ENCODE measurements around the gene GGNBP2.

GGNBP2 gene

GRCh38 chr17:36550491-36551417 lies 6.0 kb downstream of the GGNBP2 start:
- no peak for DNase-seq

GRCh38 chr17:36553459-36553858 lies 8.7 kb downstream of the GGNBP2 start:
- no peak for DNase-seq

- DNase-seq = no peak
Observed at GRCh38 chr17:36566081-36566480, 21.4 kb downstream of the GGNBP2 start.

DNA sequence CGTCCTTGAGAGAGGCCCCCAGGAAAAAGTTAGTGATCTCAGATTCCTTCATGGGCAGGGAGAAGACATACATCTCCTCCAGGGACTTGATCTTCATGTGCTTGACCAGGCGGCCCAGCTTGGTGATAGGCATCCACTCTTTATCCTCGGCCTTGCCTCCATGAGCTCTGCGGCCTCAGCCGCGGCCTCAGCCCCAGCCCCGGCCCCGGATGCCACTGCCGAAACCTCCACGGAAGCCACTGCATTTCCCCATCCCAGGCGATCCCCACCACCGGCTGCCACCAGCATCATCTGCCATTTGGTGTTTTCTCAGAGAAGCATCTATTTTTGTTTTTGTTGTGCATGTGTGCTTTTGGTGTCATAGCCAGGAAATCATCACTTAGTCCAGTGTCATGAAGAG lies 30.3 kb downstream of the GGNBP2 start:
- no peak for DNase-seq

DNA sequence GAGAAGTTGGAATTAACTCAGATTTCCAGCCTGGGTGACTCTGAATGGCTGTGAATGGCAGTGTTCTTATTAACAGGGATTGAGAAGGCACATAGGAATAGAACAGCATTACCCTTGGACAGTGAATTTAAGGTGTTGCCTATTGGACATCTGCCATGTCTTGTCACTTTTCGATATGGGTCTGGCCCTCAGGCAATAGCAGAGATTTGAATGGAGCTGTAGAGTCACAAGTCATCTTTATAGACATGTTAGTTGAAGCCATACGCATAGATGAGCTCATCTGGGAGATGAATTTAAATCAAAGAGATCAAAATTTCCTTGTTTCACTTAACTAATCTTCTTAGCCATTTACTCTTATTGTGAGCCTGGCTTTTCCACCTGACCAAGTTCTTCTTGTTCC lies 32.1 kb downstream of the GGNBP2 start:
- DNase-seq = no peak

GRCh38 chr17:36578671-36579070 lies 34.0 kb downstream of the GGNBP2 start:
- no peak for DNase-seq

- no peak for DNase-seq
Observed at GRCh38 chr17:36583787-36584186, 39.1 kb downstream of the GGNBP2 start.

DNA sequence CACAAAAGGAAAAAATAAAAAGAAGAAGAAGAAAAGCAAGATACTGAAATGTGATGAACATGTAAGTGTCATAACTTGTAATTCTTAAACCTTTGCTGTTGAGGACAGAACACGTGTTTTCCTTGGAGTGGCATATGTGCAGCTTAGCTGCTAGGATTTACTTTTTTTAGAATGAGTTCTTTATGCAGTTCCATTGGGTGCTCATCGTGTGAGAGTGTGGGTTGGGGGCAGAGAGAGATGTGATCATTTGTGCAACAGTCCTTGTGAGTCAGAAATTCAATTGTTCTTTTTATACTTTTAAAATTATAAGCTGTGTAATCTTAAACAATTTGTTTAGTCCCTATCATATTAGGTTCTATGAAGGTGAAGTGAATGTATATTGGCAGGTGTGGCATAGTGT lies 41.4 kb downstream of the GGNBP2 start:
- peak in 6 of 56 donors; percentile 3 to 53 (median 14) for DNase-seq

GRCh38 chr17:36590082-36590481 lies 45.4 kb downstream of the GGNBP2 start:
- DNase-seq = no peak

DNA sequence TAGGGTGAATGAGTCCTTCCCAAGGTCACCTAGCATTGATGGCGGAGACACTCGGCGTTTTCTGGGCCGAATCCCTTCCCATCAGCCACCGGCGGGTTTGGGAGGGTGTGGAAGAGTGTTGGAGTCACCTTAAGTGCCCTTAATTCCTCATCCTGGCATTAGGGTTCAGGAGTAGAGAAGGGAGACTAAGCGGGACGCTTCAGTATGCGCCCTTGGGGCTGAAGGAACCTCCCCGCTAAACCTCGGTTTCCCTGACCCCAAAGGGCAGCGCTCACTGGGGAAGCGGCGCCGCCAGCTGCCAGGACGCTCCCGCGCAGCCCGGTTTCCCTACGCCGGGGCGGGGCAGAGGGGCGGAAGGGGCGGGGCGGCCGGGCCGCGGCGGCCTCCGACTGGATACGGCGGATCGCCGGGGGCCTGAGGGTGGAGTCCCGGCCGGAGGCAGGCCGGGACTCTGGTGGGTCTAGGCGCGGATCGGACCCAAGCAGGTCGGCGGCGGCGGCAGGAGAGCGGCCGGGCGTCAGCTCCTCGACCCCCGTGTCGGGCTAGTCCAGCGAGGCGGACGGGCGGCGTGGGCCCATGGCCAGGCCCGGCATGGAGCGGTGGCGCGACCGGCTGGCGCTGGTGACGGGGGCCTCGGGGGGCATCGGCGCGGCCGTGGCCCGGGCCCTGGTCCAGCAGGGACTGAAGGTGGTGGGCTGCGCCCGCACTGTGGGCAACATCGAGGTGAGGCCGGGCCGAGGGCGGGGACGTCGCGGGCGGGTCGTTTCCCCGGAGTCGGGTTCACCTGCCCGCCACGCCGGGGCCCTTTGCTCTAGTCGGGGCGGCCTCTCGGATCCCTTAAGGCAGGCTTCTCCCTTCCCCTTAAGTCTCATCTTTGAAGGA lies 47.0 kb downstream of the GGNBP2 start, which contains the start of gene DHRS11:
Gene DHRS11 (plus strand): TSS at position 446 of the 882 bp plus-strand sequence. CDS start 131 bp downstream, at position 577.
- peak in 53 of 56 donors; percentile 25 to 89 (median 68) for DNase-seq

GRCh38 chr17:36592316-36592715 lies 47.6 kb downstream of the GGNBP2 start:
- peak in 6 of 56 donors; percentile 11 to 61 (median 22) for DNase-seq

- no peak for DNase-seq
Observed at GRCh38 chr17:36592716-36593321, 48.1 kb downstream of the GGNBP2 start.

- no peak for DNase-seq
Observed at GRCh38 chr17:36593656-36594316, 49.1 kb downstream of the GGNBP2 start.

DNA sequence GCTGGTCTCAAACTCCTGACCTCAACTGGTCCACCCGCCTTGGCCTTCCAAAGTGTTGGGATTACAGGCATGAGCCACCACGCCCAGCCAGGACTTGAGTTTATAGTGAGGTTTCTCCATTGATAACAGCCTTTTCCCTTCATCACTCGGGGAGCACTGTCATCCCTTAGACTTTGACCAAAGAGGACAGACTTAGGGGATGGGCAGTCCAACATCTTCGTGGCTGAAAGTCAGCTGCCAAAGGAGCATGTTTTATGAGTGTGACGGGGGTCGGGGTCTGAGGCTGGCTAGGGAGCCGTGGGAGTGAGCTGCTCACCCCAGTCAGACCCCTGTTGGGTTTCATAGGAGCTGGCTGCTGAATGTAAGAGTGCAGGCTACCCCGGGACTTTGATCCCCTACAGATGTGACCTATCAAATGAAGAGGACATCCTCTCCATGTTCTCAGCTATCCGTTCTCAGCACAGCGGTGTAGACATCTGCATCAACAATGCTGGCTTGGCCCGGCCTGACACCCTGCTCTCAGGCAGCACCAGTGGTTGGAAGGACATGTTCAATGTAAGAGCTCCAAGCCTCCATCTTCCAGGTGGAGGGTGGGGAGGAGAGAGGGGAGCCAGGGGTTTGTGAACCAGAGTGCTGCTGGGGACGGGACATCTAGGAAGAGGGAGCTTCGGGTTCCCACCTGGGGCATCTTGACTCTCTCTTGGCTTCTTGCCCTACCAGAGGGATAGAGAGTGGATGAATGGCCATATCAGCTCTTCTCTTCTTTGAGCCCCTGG lies 50.1 kb downstream of the GGNBP2 start:
- DNase-seq = no peak

DNA sequence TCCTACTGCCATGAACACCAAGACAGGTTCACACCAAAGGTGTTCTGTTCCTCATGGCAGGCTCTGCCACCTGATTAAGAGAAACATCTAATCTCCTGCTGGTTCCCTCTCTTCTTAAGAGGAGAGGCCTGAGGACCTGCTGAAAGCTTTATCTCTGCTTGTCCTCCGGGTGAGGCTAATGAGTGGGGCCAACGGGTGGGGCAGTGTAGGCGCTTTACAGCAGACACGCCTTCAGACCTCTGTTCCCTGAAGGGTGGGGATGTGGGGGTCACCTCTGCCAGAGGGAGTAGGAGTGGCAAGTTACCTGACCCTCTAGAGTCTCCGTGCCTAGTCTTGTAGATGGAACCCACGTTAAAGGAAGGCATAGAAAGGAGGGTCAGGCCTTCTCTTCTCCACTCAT lies 52.5 kb downstream of the GGNBP2 start:
- no peak for DNase-seq

GRCh38 chr17:36597866-36598777 lies 53.4 kb downstream of the GGNBP2 start:
- no peak for DNase-seq

GRCh38 chr17:36598951-36599401 lies 54.3 kb downstream of the GGNBP2 start:
- no peak for DNase-seq

DNA sequence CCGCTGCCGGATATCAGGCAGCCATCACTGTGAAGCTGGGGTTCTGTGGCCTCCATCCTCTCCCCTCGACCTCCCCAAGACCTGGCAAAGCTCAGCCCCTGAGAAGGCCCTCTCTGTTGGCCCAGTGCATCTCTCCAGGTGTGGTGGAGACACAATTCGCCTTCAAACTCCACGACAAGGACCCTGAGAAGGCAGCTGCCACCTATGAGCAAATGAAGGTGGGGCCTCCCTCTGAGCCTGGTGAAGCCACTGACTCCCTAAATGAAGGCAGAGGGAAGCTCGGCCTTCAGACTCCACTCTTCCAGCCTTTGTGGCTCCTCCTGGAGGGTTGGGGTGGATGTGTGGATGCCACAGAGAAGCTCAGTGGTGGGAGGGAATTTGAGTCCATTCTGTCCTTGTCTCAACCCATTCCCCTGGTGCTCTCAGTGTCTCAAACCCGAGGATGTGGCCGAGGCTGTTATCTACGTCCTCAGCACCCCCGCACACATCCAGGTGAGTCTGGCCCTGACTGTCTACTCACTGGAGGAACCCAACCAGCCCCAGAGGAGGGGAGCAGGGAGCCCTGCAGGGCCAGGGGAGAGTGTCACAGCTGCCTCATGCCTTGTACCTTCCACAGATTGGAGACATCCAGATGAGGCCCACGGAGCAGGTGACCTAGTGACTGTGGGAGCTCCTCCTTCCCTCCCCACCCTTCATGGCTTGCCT lies 55.0 kb downstream of the GGNBP2 start:
- DNase-seq = no peak
